ENCODE measurements around the gene MAB21L3.

The MAB21L3 gene

DNA sequence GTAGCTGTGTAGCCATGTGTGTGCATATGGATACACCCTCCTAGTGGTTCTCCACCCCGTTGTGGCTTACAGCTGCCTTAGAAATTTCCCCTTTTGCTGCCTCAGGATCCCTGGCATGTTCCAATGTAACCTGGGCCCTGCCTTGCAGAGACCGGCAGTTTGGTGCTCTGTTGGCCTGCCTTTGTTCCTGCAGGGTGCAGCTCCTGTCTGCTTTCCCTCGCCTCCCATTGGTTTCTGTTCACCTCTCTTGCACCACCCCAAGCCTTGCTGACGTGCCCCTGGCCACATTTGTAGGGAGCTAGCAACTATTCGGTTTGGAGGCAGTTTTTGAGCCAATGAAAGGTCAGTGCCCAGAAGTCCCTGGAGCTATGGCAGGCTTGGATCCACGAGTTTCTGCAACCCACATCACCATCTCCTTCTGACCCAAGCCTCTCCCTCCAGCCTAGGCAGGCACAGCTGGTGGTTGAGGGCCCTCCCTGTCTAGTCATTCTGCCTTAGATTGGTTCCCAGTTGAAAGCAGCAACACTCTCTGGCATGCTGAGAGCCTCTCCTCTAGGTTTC lies 54.9 kb downstream of the MAB21L3 start:
- Histone ChIP-seq H3K9ac (ENCODE audit: low read depth, low read length) (no peak overlapping the region), H3K36me3 (ENCODE audit: control insufficient read depth, insufficient read depth, low read length) (no peaks in the 10 kb centered on the region), H3K9me3 (ENCODE audit: control insufficient read depth, insufficient read depth, low read length) (no peaks in the 10 kb centered on the region), H3K27ac (ENCODE audit: low read depth, low read length) (no peak overlapping the region), H3K4me1 (ENCODE audit: control insufficient read depth, insufficient read depth, low read length) (peaks cover 19% of the 10 kb centered on the region), H3K4me3 (ENCODE audit: low read depth, low read length) (no peak overlapping the region), H3K27me3 (ENCODE audit: control insufficient read depth, insufficient read depth, low read length) (peaks cover 38% of the 10 kb centered on the region)

DNA sequence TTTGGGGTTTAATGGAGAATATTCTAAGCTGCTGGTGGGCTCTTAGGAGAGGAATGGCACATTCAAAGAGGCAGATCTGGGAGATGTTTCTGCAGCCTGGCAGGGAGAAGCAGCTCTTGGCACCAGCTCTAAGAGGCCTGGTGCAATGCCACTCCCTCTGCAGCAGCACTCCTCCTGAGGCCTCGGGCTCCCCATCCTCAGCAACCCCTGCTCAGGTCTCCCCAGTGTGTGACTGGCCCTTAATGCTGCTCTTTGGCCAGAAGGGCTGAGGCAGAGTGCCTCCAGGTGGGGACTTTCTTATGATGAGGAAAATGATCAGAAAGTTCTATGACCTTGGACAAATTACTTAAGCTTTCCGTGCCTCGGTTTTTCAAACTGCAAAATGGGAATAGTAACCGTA lies 55.5 kb downstream of the MAB21L3 start:
- Histone ChIP-seq H3K36me3 (ENCODE audit: control insufficient read depth, insufficient read depth, low read length) (no peaks in the 10 kb centered on the region), H3K27ac (ENCODE audit: low read depth, low read length) (no peak overlapping the region), H3K27me3 (ENCODE audit: control insufficient read depth, insufficient read depth, low read length) (peaks cover 38% of the 10 kb centered on the region), H3K4me3 (ENCODE audit: low read depth, low read length) (no peak overlapping the region), H3K4me1 (ENCODE audit: control insufficient read depth, insufficient read depth, low read length) (peaks cover 19% of the 10 kb centered on the region), H3K9me3 (ENCODE audit: control insufficient read depth, insufficient read depth, low read length) (no peaks in the 10 kb centered on the region), H3K9ac (ENCODE audit: low read depth, low read length) (no peak overlapping the region)

DNA sequence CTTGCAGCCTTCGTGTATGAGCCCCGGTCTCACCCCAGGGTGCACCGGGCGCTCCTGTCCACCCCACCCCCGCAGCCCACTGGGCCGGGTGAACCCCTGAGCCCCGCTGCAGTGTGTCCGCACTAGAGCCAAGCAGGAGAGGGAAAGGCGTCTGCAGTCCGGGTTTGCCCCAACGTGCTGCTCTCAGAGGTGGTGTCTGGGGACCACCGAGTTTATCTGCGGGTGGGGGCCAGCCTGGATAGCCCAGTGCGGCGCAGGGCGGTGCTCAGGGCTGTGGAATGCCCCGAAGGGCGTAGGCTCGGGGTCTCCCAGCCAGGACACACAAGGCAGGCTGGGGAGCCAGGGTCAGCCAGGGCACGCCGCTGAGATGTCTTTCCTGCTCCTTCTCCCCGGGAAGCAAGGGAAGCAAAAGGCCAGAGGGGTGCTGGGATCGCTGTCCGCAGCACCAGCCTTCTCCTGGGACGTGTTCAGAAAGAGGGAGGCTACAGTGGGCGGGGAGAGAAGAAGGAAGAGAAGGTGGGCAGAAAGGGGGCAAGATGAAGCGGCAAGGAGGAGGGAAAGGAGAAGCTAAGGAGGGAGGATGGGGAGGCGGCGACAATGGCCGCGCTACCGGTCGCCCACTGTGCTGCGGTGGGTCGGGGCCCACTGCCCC lies 56.6 kb downstream of the MAB21L3 start:
- Histone ChIP-seq H3K27me3 (ENCODE audit: control insufficient read depth, insufficient read depth, low read length) (peaks cover 38% of the 10 kb centered on the region), H3K4me1 (ENCODE audit: control insufficient read depth, insufficient read depth, low read length) (peaks cover 19% of the 10 kb centered on the region), H3K9me3 (ENCODE audit: control insufficient read depth, insufficient read depth, low read length) (no peaks in the 10 kb centered on the region), H3K4me3 (ENCODE audit: low read depth, low read length) (peak overlapping the region; percentile 77), H3K27ac (ENCODE audit: low read depth, low read length) (no peak overlapping the region), H3K9ac (ENCODE audit: low read depth, low read length) (peak overlapping the region; percentile 67), H3K36me3 (ENCODE audit: control insufficient read depth, insufficient read depth, low read length) (no peaks in the 10 kb centered on the region)

DNA sequence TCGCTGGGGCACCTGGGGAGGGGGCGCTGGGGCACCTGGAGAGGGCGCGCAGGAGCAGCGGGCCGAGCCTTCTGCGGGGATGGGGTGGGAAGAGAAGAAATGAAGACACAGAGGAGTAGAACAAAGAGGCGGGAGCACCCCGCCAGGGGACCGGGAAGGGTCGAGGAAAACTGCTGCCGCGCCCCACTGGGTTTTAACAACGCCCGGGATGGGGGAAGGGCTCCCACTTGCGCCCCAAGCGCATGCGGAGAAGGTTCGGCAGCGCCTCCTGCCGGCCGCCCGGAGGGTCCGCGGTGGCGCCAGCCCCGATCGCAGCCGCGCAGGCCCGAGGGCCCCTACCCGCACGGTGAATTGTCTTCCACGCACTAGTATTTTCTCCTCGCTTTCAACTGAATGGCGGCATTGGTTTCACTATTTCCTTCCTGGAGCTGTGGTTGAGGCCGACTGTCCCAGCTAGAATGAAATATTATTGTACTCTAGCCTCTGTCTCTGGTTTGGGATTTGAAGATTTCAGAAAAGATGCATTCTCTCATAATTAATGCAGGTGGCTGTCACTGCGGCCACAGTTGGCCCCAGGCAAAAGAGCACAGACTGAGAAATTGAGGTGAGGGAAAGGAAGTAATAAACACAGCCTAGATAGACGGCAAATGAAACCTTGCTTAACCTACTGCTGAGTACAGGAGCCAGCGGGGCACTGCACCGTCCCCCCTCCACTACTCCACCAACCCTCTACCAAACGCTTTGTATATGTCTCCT lies 57.3 kb downstream of the MAB21L3 start:
- Histone ChIP-seq H3K9me3 (ENCODE audit: control insufficient read depth, insufficient read depth, low read length) (no peaks in the 10 kb centered on the region), H3K4me1 (ENCODE audit: control insufficient read depth, insufficient read depth, low read length) (peaks cover 19% of the 10 kb centered on the region), H3K36me3 (ENCODE audit: control insufficient read depth, insufficient read depth, low read length) (no peaks in the 10 kb centered on the region), H3K9ac (ENCODE audit: low read depth, low read length) (peak overlapping the region; percentile 67), H3K27ac (ENCODE audit: low read depth, low read length) (no peak overlapping the region), H3K4me3 (ENCODE audit: low read depth, low read length) (peak overlapping the region; percentile 77), H3K27me3 (ENCODE audit: control insufficient read depth, insufficient read depth, low read length) (peaks cover 38% of the 10 kb centered on the region)

DNA sequence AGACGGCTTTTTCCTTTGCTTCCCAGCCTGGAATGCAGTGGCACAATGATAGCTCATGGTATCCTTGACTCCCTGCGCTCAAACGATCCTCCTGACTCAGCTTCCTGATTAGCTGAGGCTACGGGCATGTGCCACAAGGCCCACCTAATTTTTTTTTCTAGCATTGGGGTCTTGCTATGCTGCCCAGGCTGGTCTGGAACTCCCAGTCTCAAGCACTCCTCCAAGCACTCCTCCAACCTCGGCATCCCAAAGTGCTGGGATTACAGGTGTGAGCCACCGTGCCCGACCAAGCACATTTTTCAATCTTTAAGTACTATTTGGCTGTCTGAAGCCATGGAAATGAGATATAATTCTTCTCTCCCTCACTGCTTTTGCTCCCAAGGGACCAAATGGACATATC lies 58.7 kb downstream of the MAB21L3 start:
- Histone ChIP-seq H3K36me3 (ENCODE audit: control insufficient read depth, insufficient read depth, low read length) (no peaks in the 10 kb centered on the region), H3K9ac (ENCODE audit: low read depth, low read length) (no peak overlapping the region), H3K27ac (ENCODE audit: low read depth, low read length) (no peak overlapping the region), H3K4me1 (ENCODE audit: control insufficient read depth, insufficient read depth, low read length) (peaks cover 19% of the 10 kb centered on the region), H3K4me3 (ENCODE audit: low read depth, low read length) (no peak overlapping the region), H3K27me3 (ENCODE audit: control insufficient read depth, insufficient read depth, low read length) (peaks cover 38% of the 10 kb centered on the region), H3K9me3 (ENCODE audit: control insufficient read depth, insufficient read depth, low read length) (no peaks in the 10 kb centered on the region)

DNA sequence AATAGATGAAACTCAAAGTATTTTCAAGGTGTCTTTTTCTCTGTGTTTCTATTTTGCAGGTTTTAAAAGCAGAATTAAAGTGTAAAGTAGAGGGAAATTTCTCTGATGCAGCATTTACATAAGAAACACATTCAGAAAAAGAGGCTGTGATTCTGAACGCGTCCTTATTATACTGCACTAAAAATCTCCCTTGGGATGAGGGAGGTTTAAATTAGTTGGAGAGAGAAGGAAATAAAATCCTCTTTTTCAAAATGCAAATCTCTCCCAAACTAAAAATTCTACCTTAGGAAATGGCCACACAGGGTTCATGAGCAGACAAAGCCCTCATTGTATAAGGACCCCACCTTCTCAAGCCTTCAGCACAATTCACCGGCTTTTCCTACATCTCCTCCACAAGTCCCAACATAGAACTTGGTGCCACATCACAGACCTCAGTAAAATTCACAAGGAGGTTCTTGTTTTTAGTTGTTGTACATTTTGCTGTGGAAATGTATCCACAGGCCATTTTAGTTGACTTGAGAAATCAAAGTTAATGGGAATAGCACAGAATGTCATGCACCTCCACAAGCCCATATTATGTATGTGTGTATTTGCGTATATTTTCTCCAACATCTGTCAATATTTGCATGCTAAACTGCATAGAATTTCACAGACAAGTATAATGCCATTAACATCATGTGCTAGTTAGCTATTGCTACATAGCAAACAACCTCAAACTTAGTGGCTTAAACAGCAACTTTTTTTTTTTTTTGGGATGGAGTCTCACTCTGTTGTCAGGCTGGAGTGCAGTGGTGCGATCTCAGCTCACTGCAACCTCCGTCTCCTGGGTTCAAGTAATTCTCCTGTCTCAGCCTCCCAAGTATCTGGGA lies 59.8 kb downstream of the MAB21L3 start:
- Histone ChIP-seq H3K4me3 (ENCODE audit: low read depth, low read length) (no peak overlapping the region), H3K9ac (ENCODE audit: low read depth, low read length) (no peak overlapping the region), H3K27me3 (ENCODE audit: control insufficient read depth, insufficient read depth, low read length) (peaks cover 32% of the 10 kb centered on the region), H3K36me3 (ENCODE audit: control insufficient read depth, insufficient read depth, low read length) (no peaks in the 10 kb centered on the region), H3K9me3 (ENCODE audit: control insufficient read depth, insufficient read depth, low read length) (no peaks in the 10 kb centered on the region), H3K4me1 (ENCODE audit: control insufficient read depth, insufficient read depth, low read length) (peaks cover 19% of the 10 kb centered on the region), H3K27ac (ENCODE audit: low read depth, low read length) (no peak overlapping the region)

DNA sequence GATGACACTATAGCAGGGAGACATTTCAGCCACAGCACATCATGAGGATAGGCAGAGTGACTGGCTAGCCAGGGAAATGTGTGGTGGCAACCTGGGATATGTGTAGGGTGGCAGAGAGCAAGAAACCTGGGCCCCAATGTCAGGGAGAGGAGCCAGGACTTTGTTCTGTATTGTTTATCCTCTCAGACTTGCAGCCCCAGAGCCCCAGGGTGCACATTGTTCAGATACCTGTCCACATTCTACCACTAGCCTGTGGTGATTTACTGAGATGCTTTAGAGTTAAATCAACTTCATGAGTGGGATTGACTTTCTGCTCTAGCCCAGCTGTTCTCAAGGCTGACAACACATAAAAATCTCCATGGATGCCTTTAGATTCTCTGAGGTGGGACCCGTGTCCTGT lies 61.5 kb downstream of the MAB21L3 start:
- Histone ChIP-seq H3K36me3 (ENCODE audit: control insufficient read depth, insufficient read depth, low read length) (no peaks in the 10 kb centered on the region), H3K27ac (ENCODE audit: low read depth, low read length) (no peak overlapping the region), H3K9me3 (ENCODE audit: control insufficient read depth, insufficient read depth, low read length) (no peaks in the 10 kb centered on the region), H3K4me1 (ENCODE audit: control insufficient read depth, insufficient read depth, low read length) (peaks cover 11% of the 10 kb centered on the region), H3K27me3 (ENCODE audit: control insufficient read depth, insufficient read depth, low read length) (peaks cover 17% of the 10 kb centered on the region), H3K9ac (ENCODE audit: low read depth, low read length) (no peak overlapping the region), H3K4me3 (ENCODE audit: low read depth, low read length) (no peak overlapping the region)

DNA sequence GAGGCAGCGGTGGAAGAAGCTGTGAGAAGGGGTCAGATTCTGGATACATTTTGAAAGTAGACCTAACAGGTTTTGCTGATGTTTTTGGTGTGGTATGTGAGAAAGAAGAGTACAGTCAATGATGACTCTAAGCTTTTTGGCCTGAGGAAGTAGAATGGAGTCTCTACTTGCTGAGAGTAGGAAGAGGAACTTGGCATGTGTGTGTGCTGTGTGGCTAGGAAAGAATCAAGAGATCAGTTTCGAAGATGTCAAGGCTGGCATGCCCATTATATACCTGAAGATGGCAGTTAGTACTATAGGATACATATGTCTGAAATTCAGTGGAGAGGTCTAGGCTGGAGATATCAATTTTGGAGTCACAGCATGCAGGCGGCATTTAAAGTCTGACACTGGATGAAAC lies 64.4 kb downstream of the MAB21L3 start:
- Histone ChIP-seq H3K27ac (ENCODE audit: low read depth, low read length) (no peak overlapping the region), H3K9ac (ENCODE audit: low read depth, low read length) (no peak overlapping the region), H3K4me3 (ENCODE audit: low read depth, low read length) (no peak overlapping the region), H3K4me1 (ENCODE audit: control insufficient read depth, insufficient read depth, low read length) (no peaks in the 10 kb centered on the region), H3K27me3 (ENCODE audit: control insufficient read depth, insufficient read depth, low read length) (no peaks in the 10 kb centered on the region), H3K9me3 (ENCODE audit: control insufficient read depth, insufficient read depth, low read length) (no peaks in the 10 kb centered on the region), H3K36me3 (ENCODE audit: control insufficient read depth, insufficient read depth, low read length) (no peaks in the 10 kb centered on the region)

DNA sequence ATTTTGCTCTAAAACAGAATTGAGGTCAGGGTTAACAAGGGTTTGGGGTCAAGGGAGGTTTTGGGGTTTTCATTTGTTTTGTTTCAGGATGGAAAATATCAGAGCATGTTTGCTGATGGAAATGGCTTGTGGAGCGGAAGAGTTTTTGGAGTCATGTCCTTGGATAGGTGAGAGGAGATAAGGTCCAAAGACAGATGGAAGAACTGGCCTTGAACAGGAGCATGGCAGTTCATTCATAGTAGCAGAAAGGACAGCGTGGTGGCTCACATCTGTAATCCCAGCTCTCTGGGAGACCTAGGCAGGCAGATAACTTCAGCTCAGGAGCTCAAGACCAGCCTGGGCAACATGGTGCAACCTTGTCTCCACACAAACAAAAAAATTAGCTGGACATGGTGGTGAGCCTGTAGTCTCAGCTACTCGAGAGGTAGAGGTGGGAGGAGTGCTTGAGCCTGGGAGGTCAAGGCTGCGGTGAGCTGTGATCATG lies 65.1 kb downstream of the MAB21L3 start:
- no peaks in the 10 kb centered on the region for H3K36me3 ChIP-seq (ENCODE audit: control insufficient read depth, insufficient read depth, low read length)
- no peaks in the 10 kb centered on the region for H3K4me1 ChIP-seq (ENCODE audit: control insufficient read depth, insufficient read depth, low read length)
- H3K9me3 ChIP-seq (ENCODE audit: control insufficient read depth, insufficient read depth, low read length) = no peaks in the 10 kb centered on the region
- no peak overlapping the region for H3K4me3 ChIP-seq (ENCODE audit: low read depth, low read length)
- H3K9ac ChIP-seq (ENCODE audit: low read depth, low read length) = no peak overlapping the region
- H3K27me3 ChIP-seq (ENCODE audit: control insufficient read depth, insufficient read depth, low read length) = no peaks in the 10 kb centered on the region
- no peak overlapping the region for H3K27ac ChIP-seq (ENCODE audit: low read depth, low read length)

DNA sequence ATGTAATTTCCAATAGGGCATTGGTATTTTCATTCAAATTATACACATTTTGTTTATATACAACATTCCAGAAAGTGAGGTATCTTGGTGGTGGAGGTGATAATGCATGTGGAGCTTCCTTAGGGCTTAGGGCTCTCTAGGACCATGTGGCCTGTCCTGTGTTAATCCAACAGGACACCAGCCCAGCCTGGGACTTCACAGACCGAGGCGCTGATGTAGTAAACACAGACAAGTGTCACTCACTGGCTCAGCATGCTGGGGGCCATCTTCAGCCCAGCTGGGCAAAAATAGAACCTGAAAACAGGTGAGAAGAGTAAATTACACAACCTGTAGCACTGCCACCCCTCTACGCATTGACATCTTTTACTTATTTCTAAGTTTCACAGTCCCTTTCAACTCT lies 66.7 kb downstream of the MAB21L3 start:
- H3K27ac ChIP-seq (ENCODE audit: low read depth, low read length) = no peak overlapping the region
- H3K4me3 ChIP-seq (ENCODE audit: low read depth, low read length) = no peak overlapping the region
- H3K9me3 ChIP-seq (ENCODE audit: control insufficient read depth, insufficient read depth, low read length) = no peaks in the 10 kb centered on the region
- no peak overlapping the region for H3K9ac ChIP-seq (ENCODE audit: low read depth, low read length)
- no peaks in the 10 kb centered on the region for H3K4me1 ChIP-seq (ENCODE audit: control insufficient read depth, insufficient read depth, low read length)
- no peaks in the 10 kb centered on the region for H3K36me3 ChIP-seq (ENCODE audit: control insufficient read depth, insufficient read depth, low read length)
- no peaks in the 10 kb centered on the region for H3K27me3 ChIP-seq (ENCODE audit: control insufficient read depth, insufficient read depth, low read length)
